Spleen (tissue), 7 donors: Measurements from ENCODE around the gene DALRD3.

Experiments used
- POLR2A ChIP-seq, 3 donors: fragments of 450-650 bp; IDR thresholded peaks; one replicate each; pipeline ENCODE4 v1.5.1; 2017; ENCODE audit warnings: antibody characterized with exemption in 3 of 3, mild to moderate bottlenecking in 1 of 3
- POLR2AphosphoS5 ChIP-seq, 3 donors: sonication (generic); formaldehyde crosslinking; IDR thresholded peaks; one replicate each; pipeline ENCODE4 v1.5.1; 2017; ENCODE audit warnings: antibody characterized with exemption in 3 of 3
- TF ChIP-seq, protein P1 (sequence below), 11 experiments: fragments of 200-600 bp in 7 of 11; fragments of 450-650 bp in 4 of 11; sonication (generic) in 4 of 11; IDR thresholded peaks in 8 of 11; conservative IDR thresholded peaks in 3 of 11; 1 replicate in 7 of 11; 2 replicates in 4 of 11; pipeline versions ENCODE4 v1.4.0 to v1.8.0; 2016 to 2021; ENCODE audit warnings: antibody characterized with exemption in 11 of 11, inconsistent platforms in 4 of 11, mild to moderate bottlenecking in 1 of 11
- donor health status: DM: no; HTN: no; CAD: no; lungs with moderate emphysema.
- donor health status: DM: no; HTN: no; CAD: no.
- donor health status: DM: no; HTN: no; CAD: no.

DNA sequence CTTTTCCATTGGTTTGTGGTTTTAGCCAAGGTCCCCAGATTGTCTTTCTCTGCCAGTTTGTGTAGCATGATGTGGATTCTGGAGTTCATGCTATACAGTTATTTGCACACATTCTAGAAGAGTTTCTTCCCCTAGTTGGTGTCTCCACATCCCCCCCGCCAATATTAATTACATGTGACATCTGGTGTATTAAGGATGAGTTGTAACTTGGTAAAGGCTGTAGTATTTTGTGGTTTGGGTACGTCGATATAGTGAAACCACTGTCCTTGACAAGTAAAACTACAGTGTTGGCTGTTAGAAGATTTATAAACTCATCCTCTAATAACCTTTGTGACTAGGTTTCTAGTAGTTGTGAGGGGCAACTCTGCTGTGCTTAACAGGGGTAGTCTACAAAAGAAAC lies 52.0 kb downstream of the DALRD3 start:
- TF ChIP-seq, protein P1, sequence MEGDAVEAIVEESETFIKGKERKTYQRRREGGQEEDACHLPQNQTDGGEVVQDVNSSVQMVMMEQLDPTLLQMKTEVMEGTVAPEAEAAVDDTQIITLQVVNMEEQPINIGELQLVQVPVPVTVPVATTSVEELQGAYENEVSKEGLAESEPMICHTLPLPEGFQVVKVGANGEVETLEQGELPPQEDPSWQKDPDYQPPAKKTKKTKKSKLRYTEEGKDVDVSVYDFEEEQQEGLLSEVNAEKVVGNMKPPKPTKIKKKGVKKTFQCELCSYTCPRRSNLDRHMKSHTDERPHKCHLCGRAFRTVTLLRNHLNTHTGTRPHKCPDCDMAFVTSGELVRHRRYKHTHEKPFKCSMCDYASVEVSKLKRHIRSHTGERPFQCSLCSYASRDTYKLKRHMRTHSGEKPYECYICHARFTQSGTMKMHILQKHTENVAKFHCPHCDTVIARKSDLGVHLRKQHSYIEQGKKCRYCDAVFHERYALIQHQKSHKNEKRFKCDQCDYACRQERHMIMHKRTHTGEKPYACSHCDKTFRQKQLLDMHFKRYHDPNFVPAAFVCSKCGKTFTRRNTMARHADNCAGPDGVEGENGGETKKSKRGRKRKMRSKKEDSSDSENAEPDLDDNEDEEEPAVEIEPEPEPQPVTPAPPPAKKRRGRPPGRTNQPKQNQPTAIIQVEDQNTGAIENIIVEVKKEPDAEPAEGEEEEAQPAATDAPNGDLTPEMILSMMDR (IDR thresholded peaks at IDR 0.05 in 8 of 11, conservative IDR thresholded peaks at IDR 0.05 in 3 of 11): no peak
- TF ChIP-seq POLR2A (IDR thresholded peaks at IDR 0.05): no peak
- no peak for TF ChIP-seq POLR2AphosphoS5 (IDR thresholded peaks at IDR 0.05)
